GM19193 (cell line): ENCODE data around the gene RET.

ENCODE experiments used
- POLR2A ChIP-seq: IDR thresholded peaks from 4 replicates; pipeline ENCODE4 v1.6.1; 2011; ENCODE audit not compliant: insufficient read depth, insufficient read length; ENCODE audit errors: extremely low read depth

The RET gene

GRCh38 chr10:43113201-43114087 is 36.6 kb downstream of the RET start:
- TF ChIP-seq POLR2A, result no peak

GRCh38 chr10:43114088-43114742 is 37.3 kb downstream of the RET start:
- TF ChIP-seq POLR2A, result no peak

GRCh38 chr10:43114743-43115611 is 38.1 kb downstream of the RET start:
- TF ChIP-seq POLR2A, result no peak

- no peak for TF ChIP-seq POLR2A
Measured at GRCh38 chr10:43115881-43116595, 39.2 kb downstream of the RET start.

- no peak for TF ChIP-seq POLR2A
Measured at GRCh38 chr10:43116596-43116995, 39.7 kb downstream of the RET start.

- no peak for TF ChIP-seq POLR2A
Measured at GRCh38 chr10:43117031-43117776, 40.3 kb downstream of the RET start.

- TF ChIP-seq POLR2A, result no peak
Measured at GRCh38 chr10:43117777-43118583, 41.1 kb downstream of the RET start.

GRCh38 chr10:43118631-43119415 is 42.0 kb downstream of the RET start:
- TF ChIP-seq POLR2A, result no peak

- TF ChIP-seq POLR2A, result no peak
Measured at GRCh38 chr10:43119416-43120115, 42.7 kb downstream of the RET start.

- TF ChIP-seq POLR2A, result no peak
Measured at GRCh38 chr10:43120116-43120928, 43.5 kb downstream of the RET start.

- TF ChIP-seq POLR2A, result no peak
Measured at GRCh38 chr10:43120929-43121314, 44.1 kb downstream of the RET start.
